Renal pelvis (tissue), 4 donors: ENCODE data around the gene NYNRIN. TPM values are rescaled to one million over a fixed set of nuclear protein-coding genes. Genes with fewer than 3 reads are reported as not detected.
"Not testable (repeated sequence)": the region's sequence is repeated elsewhere in the genome, so short reads cannot be mapped to it uniquely, and the experiment has no call there.

Source experiments
- DNase-seq: peaks from one replicate; pipeline ENCODE4 v3.0.0-alpha.2; 2013
- polyA plus RNA-seq, 3 donors: library from polyadenylated mRNA; unstranded; fragments of 120-200 nt; gene quantifications; one replicate each; pipeline ENCODE4 v1.2.1, GENCODE V29; 2013; ENCODE audit not compliant: insufficient read length in 3 of 3

The NYNRIN gene
- polyA plus RNA-seq, 3 donors, result 44.1 to 58.4 (median 56.4) TPM

GRCh38 chr14:24441904-24442239 lies 43.1 kb downstream of the NYNRIN start:
- DNase-seq, result no peak

- peak; percentile 99 for DNase-seq
Measured at GRCh38 chr14:24442240-24443052, 43.6 kb downstream of the NYNRIN start, which contains the start of gene SDR39U1. Gene SDR39U1, minus strand, starts transcription at chr14:24442776. Its CDS starts 7 bp downstream, at chr14:24442769.

DNA sequence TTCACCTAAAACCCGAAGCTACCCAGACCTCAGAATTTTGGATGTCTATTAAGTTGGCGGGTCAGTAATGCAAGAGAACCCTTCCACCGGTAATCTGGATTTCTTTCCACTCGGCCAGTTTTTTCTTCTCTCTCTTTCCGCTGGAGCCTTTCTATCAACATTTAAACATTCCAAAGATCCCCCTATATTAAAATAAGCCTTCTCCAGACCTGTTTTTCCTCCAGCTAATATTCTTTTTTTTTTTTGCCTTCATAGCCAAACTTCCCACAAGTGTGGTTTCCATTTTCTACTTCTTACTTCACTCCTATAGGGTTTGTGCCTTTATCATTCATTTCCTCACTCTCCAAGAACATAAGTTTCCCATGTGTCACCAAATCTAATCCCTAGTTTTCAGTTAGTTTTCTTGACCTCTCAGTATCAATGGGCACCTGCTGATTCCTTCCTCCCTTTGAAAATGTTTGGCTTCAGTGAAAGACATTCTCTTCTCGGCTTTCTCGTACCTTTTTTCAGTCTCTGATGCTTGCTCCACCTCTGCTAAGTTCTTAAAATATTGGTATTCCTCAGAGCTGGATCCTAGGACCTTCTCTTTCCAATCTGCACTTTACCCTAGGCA lies 44.4 kb downstream of the NYNRIN start:
- DNase-seq, result no peak

DNA sequence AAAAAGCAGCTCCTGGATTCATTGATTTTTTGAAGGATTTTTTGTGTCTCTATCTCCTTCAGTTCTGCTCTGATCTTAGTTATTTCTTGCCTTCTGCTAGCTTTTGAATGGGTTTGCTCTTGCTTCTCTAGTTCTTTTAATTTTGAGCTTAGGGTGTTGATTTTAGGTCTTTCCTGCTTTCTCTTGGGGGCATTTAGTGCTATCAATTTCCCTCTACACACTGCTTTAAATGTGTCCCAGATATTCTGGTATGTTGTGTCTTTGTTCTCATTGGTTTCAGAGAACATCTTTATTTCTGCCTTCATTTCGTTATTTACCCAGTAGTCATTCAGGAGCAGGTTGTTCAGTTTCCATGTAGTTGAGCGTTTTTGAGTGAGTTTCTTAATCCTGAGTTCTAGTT lies 52.0 kb downstream of the NYNRIN start:
- not testable (repeated sequence) for DNase-seq

DNA sequence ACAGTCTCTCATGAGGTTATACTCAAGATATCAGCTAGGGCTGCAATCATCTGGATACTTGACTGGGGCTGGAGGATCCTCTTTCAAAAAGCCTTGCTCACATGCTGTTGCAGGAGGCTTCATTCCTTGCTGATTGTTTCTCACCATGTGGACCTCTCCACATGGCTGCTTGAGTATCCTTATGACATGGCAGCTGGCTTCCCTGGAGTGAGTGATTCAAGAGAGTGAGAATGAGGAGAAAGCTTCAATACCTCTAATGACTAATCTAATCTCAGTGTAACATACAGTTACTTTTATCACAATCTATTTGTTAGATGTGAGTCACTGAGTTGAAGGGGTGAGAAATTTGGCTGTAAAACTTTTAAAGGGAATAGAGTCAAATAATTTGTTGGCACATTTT lies 58.2 kb downstream of the NYNRIN start:
- no peak for DNase-seq

- no peak for DNase-seq
Measured at GRCh38 chr14:24458736-24459135, 59.9 kb downstream of the NYNRIN start.

GRCh38 chr14:24459331-24459730 lies 60.5 kb downstream of the NYNRIN start:
- DNase-seq, result no peak

GRCh38 chr14:24461336-24461735 lies 62.5 kb downstream of the NYNRIN start:
- no peak for DNase-seq

GRCh38 chr14:24463017-24463883 lies 64.4 kb downstream of the NYNRIN start:
- DNase-seq, result no peak

DNA sequence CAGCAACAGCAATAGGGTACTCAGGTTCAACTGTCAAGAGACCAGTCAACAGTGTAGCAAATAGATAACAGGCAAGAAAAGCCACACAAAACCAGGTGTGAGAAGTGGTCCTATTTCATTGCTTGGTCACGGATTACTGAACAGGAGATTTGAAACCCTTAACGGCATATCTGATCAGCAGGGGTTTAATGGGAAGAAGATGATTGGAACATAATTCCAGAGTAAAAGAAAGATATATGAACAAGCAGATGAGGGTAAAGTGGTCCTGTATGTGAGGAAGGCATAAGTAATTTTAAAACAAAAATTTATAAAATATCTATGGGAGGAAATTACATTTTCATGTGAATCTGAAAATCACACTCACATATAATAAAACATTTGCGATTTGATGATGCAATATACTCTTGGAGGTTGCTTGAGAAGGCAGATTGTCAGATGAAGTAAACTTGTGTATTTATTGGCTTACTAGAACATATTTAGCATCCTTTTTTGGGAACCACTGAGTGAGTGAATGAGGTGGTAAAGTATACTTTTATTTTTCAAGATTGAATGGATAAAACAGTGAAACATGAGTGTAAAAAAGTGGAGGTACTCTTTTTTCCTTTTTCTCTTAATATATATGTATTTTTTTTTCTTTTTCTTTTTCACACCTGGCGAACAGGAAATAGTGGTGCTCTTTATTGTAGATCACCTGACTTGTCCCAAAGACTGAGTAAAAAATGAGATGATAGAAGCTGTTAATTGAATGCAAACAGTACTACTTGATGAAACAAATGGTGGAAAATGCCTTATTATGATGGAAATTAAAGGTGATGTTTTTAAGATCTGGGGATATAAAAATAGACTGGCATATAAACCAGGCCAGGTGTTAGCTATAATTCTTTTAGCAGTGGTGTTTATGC lies 65.3 kb downstream of the NYNRIN start:
- DNase-seq, result no peak

DNA sequence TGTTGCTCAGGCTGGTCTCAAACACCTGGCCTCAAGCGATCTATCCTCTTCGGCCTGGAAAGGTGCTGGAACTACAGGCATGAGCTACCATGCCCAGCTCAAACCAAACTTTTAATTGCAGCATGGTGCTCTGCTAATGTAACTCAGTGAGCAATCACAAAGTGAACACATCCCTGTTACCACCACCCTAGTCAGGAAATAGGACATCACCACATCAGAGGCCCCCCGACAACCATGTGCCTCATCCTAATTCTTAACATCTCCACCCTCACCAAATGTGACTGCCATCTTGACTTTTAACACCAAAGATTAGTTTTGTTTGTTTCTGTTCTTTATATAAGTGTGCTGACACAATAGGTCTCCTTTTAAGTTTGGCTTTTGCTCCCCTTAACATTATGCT lies 66.6 kb downstream of the NYNRIN start:
- DNase-seq, result no peak

DNA sequence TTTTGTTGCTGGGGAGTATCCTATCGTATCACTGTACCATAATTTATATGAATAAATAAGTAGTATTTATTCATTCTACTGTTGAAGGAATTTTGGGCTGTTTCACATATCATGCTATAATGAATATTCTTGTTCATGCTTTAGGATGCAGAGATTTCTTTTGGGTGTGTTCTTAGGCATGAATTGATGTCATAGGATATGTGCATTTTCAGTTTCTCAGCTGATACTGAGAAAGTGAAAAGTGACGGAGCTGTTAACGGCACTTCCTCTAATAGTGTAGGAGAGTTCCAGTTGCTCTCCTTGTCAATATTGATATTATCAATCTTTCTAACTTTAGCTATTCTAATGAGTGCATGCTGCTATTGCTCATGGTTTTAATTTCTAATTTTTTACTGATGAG lies 67.0 kb downstream of the NYNRIN start:
- DNase-seq, result no peak

Other genes starting within 250 kb of the NYNRIN start
- gene IRF9, start 237.7 kb upstream of the NYNRIN start, polyA plus RNA-seq, result 10 to 100 TPM; 56.8 to 68.9 (median 57.2) TPM
- 10 to 100 TPM; 71.4 to 85.6 (median 80.8) TPM for gene REC8, start 226.9 kb upstream of the NYNRIN start, polyA plus RNA-seq
- 10 to 100 TPM; 39.6 to 48.5 (median 42.8) TPM for gene IPO4, start 210.2 kb upstream of the NYNRIN start, polyA plus RNA-seq
- gene TM9SF1, start 203.6 kb upstream of the NYNRIN start, polyA plus RNA-seq, result 10 to 100 TPM; 45.2 to 55.8 (median 46.7) TPM
- 10 to 100 TPM in 2 of 3 donors, 1 to 10 TPM in 1; 3.9 to 17.9 (median 14.1) TPM for gene TSSK4, start 193.3 kb upstream of the NYNRIN start, polyA plus RNA-seq
- 10 to 100 TPM; 50.6 to 70.2 (median 58.2) TPM for gene CHMP4A, start 185.5 kb upstream of the NYNRIN start, polyA plus RNA-seq
- gene MDP1, start 182.9 kb upstream of the NYNRIN start, polyA plus RNA-seq, result 10 to 100 TPM; 13.0 to 20.1 (median 15.3) TPM
- 100 to 1,000 TPM; 197 to 260 (median 254) TPM for gene NEDD8, start 166.6 kb upstream of the NYNRIN start, polyA plus RNA-seq
- gene GMPR2, start 166.1 kb upstream of the NYNRIN start, polyA plus RNA-seq, result 100 to 1,000 TPM; 120 to 132 (median 123) TPM
- 10 to 100 TPM; 59.4 to 62.5 (median 60.9) TPM for gene TINF2, start 156.4 kb upstream of the NYNRIN start, polyA plus RNA-seq
- 1 to 10 TPM; 1.5 to 4.2 (median 2.5) TPM for gene TGM1, start 135.8 kb upstream of the NYNRIN start, polyA plus RNA-seq
- 10 to 100 TPM; 24.2 to 25.5 (median 25.0) TPM for gene RABGGTA, start 127.4 kb upstream of the NYNRIN start, polyA plus RNA-seq
- 10 to 100 TPM; 41.6 to 68.7 (median 43.4) TPM for gene DHRS1, start 99.2 kb upstream of the NYNRIN start, polyA plus RNA-seq
- gene NOP9, start 99.2 kb upstream of the NYNRIN start, polyA plus RNA-seq, result 10 to 100 TPM; 28.0 to 29.7 (median 28.7) TPM
- 10 to 100 TPM; 24.7 to 32.3 (median 28.3) TPM for gene CIDEB, start 91.0 kb upstream of the NYNRIN start, polyA plus RNA-seq
- 1 to 10 TPM; 3.2 to 5.3 (median 4.4) TPM for gene LTB4R2, start 88.9 kb upstream of the NYNRIN start, polyA plus RNA-seq
- gene LTB4R, start 87.5 kb upstream of the NYNRIN start, polyA plus RNA-seq, result 1 to 10 TPM; 5.0 to 7.2 (median 5.7) TPM
- gene ADCY4, start 63.9 kb upstream of the NYNRIN start, polyA plus RNA-seq, result 10 to 100 TPM; 19.3 to 22.6 (median 20.8) TPM
- gene RIPK3, start 59.0 kb upstream of the NYNRIN start, polyA plus RNA-seq, result 1 to 10 TPM; 3.3 to 4.1 (median 3.8) TPM
- gene NFATC4, start 30.8 kb upstream of the NYNRIN start, polyA plus RNA-seq, result 10 to 100 TPM; 60.1 to 84.6 (median 72.6) TPM
- 1 to 10 TPM; 2.4 to 4.2 (median 3.1) TPM for gene CBLN3, start 30.7 kb downstream of the NYNRIN start, polyA plus RNA-seq
- gene KHNYN, start 31.0 kb downstream of the NYNRIN start, polyA plus RNA-seq, result 10 to 100 TPM; 43.7 to 55.8 (median 53.3) TPM
- gene SDR39U1, start 43.8 kb downstream of the NYNRIN start, polyA plus RNA-seq, result 10 to 100 TPM; 69.5 to 78.3 (median 76.8) TPM
- gene CMA1, start 109.3 kb downstream of the NYNRIN start, polyA plus RNA-seq, result under 1 TPM in 1 of 3 donors, not detected in 2; 0.56 TPM
- under 1 TPM; 0.25 to 0.71 (median 0.57) TPM for gene CTSG, start 177.2 kb downstream of the NYNRIN start, polyA plus RNA-seq
- gene GZMH, start 210.7 kb downstream of the NYNRIN start, polyA plus RNA-seq, result not detected
- under 1 TPM in 1 of 3 donors, not detected in 2; 0.30 TPM for gene GZMB, start 235.2 kb downstream of the NYNRIN start, polyA plus RNA-seq